ENCODE data around the gene OTUD4.

The OTUD4 gene

GRCh38 chr4:145125396-145125795, 55.0 kb downstream of the OTUD4 start:
- DNase-seq: peak in 1 of 5 experiments; percentile 50

GRCh38 chr4:145108128-145108527, 72.3 kb downstream of the OTUD4 start:
- DNase-seq: no peak

- no peak for DNase-seq
Observed at GRCh38 chr4:145107126-145107525, 73.3 kb downstream of the OTUD4 start.

GRCh38 chr4:145103496-145103895, 76.9 kb downstream of the OTUD4 start:
- no peak for DNase-seq

- DNase-seq: no peak
Observed at GRCh38 chr4:145102619-145103018, 77.8 kb downstream of the OTUD4 start.

GRCh38 chr4:145101091-145101490, 79.3 kb downstream of the OTUD4 start:
- no peak for DNase-seq

GRCh38 chr4:145099653-145100052, 80.7 kb downstream of the OTUD4 start:
- DNase-seq: no peak

- peak in 3 of 5 experiments; percentile 14 to 70 (median 22) for DNase-seq
Observed at GRCh38 chr4:145098675-145099037, 81.7 kb downstream of the OTUD4 start.

GRCh38 chr4:145097821-145098674, 82.3 kb downstream of the OTUD4 start, which contains the start of the genes ABCE1 and ANAPC10:
ABCE1 (plus strand) TSS chr4:145098311; CDS start chr4:145104413, 6,102 bp downstream.
ANAPC10 (minus strand) TSS chr4:145098196; CDS start chr4:145096099, 2,097 bp downstream.
- peak; percentile 81 to 99 (median 93) for DNase-seq

- DNase-seq: peak in 1 of 5 experiments; percentile 14
Observed at GRCh38 chr4:145097331-145097820, 83.0 kb downstream of the OTUD4 start.

- no peak for DNase-seq
Observed at GRCh38 chr4:145093638-145094037, 86.8 kb downstream of the OTUD4 start.

GRCh38 chr4:145090380-145090779, 90.0 kb downstream of the OTUD4 start:
- DNase-seq: no peak

GRCh38 chr4:145083891-145084605, 96.3 kb downstream of the OTUD4 start:
- peak in 1 of 5 experiments; percentile 27 for DNase-seq

Measured in T-helper 2 cell (primary cell).